ENCODE results near the gene AP3B2. TPM values are rescaled to one million over a fixed set of nuclear protein-coding genes. Genes with fewer than 3 reads are reported as not detected.

Gene AP3B2
- total and polyA plus RNA-seq, 2 of the 4 experiments (the other 2 are of a cell fraction), result 0.14 TPM; not detected in 1

DNA sequence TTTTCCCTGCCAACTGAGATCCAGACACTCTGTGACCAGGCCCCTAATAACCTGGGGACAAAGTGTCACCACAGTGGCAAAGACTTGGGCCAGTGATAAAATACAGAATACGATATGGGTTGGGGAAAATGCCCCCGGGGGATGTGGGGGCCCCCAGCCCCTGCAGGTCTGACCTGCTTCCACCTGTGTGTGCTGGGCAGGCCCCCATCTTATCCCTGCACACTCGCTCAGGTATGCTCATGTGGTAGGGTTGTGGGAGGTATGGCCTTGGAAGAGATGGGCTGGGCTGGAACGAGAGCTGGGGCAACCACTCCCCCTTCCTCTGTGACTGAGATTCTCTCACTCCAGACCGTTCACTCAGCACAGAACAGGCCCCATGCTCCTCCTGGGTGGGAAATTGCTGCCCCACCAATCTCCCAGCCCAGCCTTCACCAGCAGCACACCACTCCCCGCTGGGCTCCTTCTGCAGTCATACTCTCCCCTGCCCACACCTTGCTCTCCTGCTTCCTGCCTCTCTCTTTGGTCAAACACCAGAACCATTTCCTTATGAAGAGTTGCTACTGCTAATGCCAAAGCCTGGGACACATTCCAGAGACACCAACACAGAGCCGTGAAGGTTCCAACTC is 52.9 kb downstream of the AP3B2 start:
- H4K20me1 ChIP-seq (ENCODE audit: insufficient read depth, low read length), result no peaks in the 10 kb centered on the region
- 100% methylated on average over 1 of the region's 7 CpGs; no CpG with 5 or more reads in 1 of the 2 experiments for WGBS, 2 experiments (ENCODE audit: extremely low coverage in 2 of 2, insufficient read length in 1 of 2)
- no peak overlapping the region for H3K4me3 ChIP-seq (ENCODE audit: insufficient read depth, low read depth, low read length)
- no peaks in the 10 kb centered on the region for H3K9me3 ChIP-seq (ENCODE audit: control insufficient read depth, insufficient read depth, low read length)
- H3K4ac ChIP-seq (ENCODE audit: low read depth, low read length), result no peak overlapping the region
- no TSS peak for BruUV-seq (replicated peaks)
- dilution Hi-C loops (cut with HindIII; ENCODE audit: low sequenced_read_pairs, unreplicated experiment), result no loop called here
- no peak overlapping the region for H2BK15ac ChIP-seq (ENCODE audit: low read depth, low read length)
- DNase-seq (no peak), ATAC-seq (ENCODE audit: low read depth) (no peak)
- no peak overlapping the region for H4K91ac ChIP-seq (ENCODE audit: insufficient read depth, low read depth, low read length)
- no peak overlapping the region for H2BK5ac ChIP-seq (ENCODE audit: low read depth, low read length, poor library complexity, severe bottlenecking)
- no peak overlapping the region for H2AFZ ChIP-seq (replicated peaks; ENCODE audit: low read length, poor library complexity)
- POLR2A ChIA-PET (ENCODE audit: unreplicated experiment), result no interaction called here
- no peak overlapping the region for H2BK20ac ChIP-seq (ENCODE audit: low read depth, low read length)
- no peak overlapping the region for H3K18ac ChIP-seq (ENCODE audit: low read depth, low read length)
- H3K4me1 ChIP-seq (ENCODE audit: control insufficient read depth, insufficient read depth, low read length), result no peaks in the 10 kb centered on the region
- no peaks in the 10 kb centered on the region for H3K9me1 ChIP-seq (ENCODE audit: insufficient read depth, low read length)
- in situ Hi-C loops (cut with MboI; ENCODE audit: low sequenced_read_pairs), result no loop called here
- no peak overlapping the region for H3K23ac ChIP-seq (ENCODE audit: low read depth, low read length)
- H3K36me3 ChIP-seq (ENCODE audit: control insufficient read depth, insufficient read depth, low read length), result no peaks in the 10 kb centered on the region
- H2BK120ac ChIP-seq (ENCODE audit: low read depth, low read length), result no peak overlapping the region
- no peak overlapping the region for H3K14ac ChIP-seq (replicated peaks; ENCODE audit: low read depth, low read length)
- intact Hi-C loops (cut with micrococcal nuclease), result no loop called here
- CTCF ChIA-PET, result no interaction called here
- no peak overlapping the region for H3K27ac ChIP-seq (ENCODE audit: insufficient read depth, low read length)
- no peak overlapping the region for H3K9ac ChIP-seq (ENCODE audit: low read depth, low read length)
- H3K79me1 ChIP-seq (ENCODE audit: low read depth in 1 of 2, low read length in 2 of 2), result no peaks in the 10 kb centered on the region
- H3K27me3 ChIP-seq (ENCODE audit: control insufficient read depth, insufficient read depth, low read length), result peaks cover 2% of the 10 kb centered on the region; the same call in 1 of the 2 replicates
- H3K4me2 ChIP-seq (ENCODE audit: low read depth, low read length), result no peak overlapping the region
- no peak overlapping the region for H4K5ac ChIP-seq (ENCODE audit: low read depth, low read length)
- H3K56ac ChIP-seq (ENCODE audit: extremely low read depth, insufficient read depth, low read length), result no peak overlapping the region
- H4K8ac ChIP-seq (ENCODE audit: low read depth in 2 of 2, low read length in 2 of 2), result no peak overlapping the region
- H2AK9ac ChIP-seq (replicated peaks; ENCODE audit: low read depth, low read length, poor library complexity), result no peak overlapping the region
- no peak for TF ChIP-seq FOS (IDR thresholded peaks at IDR 0.05; ENCODE audit: low read depth, low read length)
- no peak for TF ChIP-seq CHD1 (IDR thresholded peaks at IDR 0.05; ENCODE audit: low read depth, low read length)
- TF ChIP-seq CEBPB (IDR thresholded peaks at IDR 0.05; ENCODE audit: low read depth, low read length), result no peak
- no peak for TF ChIP-seq SMC3 (IDR thresholded peaks at IDR 0.05; ENCODE audit: low read depth, low read length)
- no peak for TF ChIP-seq CTCF (conservative IDR thresholded peaks at IDR 0.05; ENCODE audit: low read depth, low read length)
- TF ChIP-seq POLR2A (IDR thresholded peaks at IDR 0.05; ENCODE audit: low read depth, low read length), result no peak
- no peak for TF ChIP-seq BHLHE40 (IDR thresholded peaks at IDR 0.05; ENCODE audit: low read depth, low read length)
- no peak for TF ChIP-seq RAD21 (IDR thresholded peaks at IDR 0.05; ENCODE audit: low read length)
- TF ChIP-seq MXI1 (IDR thresholded peaks at IDR 0.05; ENCODE audit: borderline replicate concordance, low read depth, low read length), result no peak
- no peak for TF ChIP-seq RFX5 (IDR thresholded peaks at IDR 0.05; ENCODE audit: low read depth, low read length)
- TF ChIP-seq RCOR1 (IDR thresholded peaks at IDR 0.05; ENCODE audit: insufficient replicate concordance, low read length), result no peak
- no peak overlapping the region for H2AK5ac ChIP-seq (ENCODE audit: low read depth, low read length)

Measured in IMR-90 (cell line).